NCI-H128 (cell line): ENCODE data around the gene ABCC12.
A peak's percentile ranks its signal among the peaks of the same experiment; 100 is the strongest.
"Not testable (repeated sequence)": the region's sequence is repeated elsewhere in the genome, so short reads cannot be mapped to it uniquely, and the experiment has no call there.

Source experiments
- DNase-seq: peaks from one replicate; lab custom pipeline; 2025; ENCODE audit not compliant: unreplicated experiment; lab: John Stamatoyannopoulos, UW

Gene ABCC12

GRCh38 chr16:48166617-48167016 is 10.8 kb upstream of the ABCC12 start:
- DNase-seq = not testable (repeated sequence)

GRCh38 chr16:48165961-48166578 is 10.3 kb upstream of the ABCC12 start:
- no peak for DNase-seq

GRCh38 chr16:48164907-48165715 is 9.3 kb upstream of the ABCC12 start:
- DNase-seq = no peak

- DNase-seq = no peak
Observed at GRCh38 chr16:48162839-48163410, 7.1 kb upstream of the ABCC12 start.

GRCh38 chr16:48161906-48162305 is 6.1 kb upstream of the ABCC12 start:
- no peak for DNase-seq

- no peak for DNase-seq
Observed at GRCh38 chr16:48160575-48160974, 4.8 kb upstream of the ABCC12 start.

- no peak for DNase-seq
Observed at GRCh38 chr16:48158296-48158695, 2.5 kb upstream of the ABCC12 start.

GRCh38 chr16:48157794-48158193 is 2.0 kb upstream of the ABCC12 start:
- DNase-seq = no peak

- DNase-seq = no peak
Observed at GRCh38 chr16:48157302-48157701, 1.5 kb upstream of the ABCC12 start.

GRCh38 chr16:48156790-48157209 is 1.0 kb upstream of the ABCC12 start:
- peak; percentile 10 for DNase-seq

GRCh38 chr16:48153774-48154173 is 2.0 kb downstream of the ABCC12 start:
- DNase-seq = no peak

- no peak for DNase-seq
Observed at GRCh38 chr16:48152226-48152625, 3.6 kb downstream of the ABCC12 start.

- no peak for DNase-seq
Observed at GRCh38 chr16:48150707-48151106, 5.1 kb downstream of the ABCC12 start.

GRCh38 chr16:48146710-48147109 is 9.1 kb downstream of the ABCC12 start:
- no peak for DNase-seq

- no peak for DNase-seq
Observed at GRCh38 chr16:48146131-48146530, 9.7 kb downstream of the ABCC12 start.

GRCh38 chr16:48143812-48144368 is 11.9 kb downstream of the ABCC12 start:
- DNase-seq = no peak

- DNase-seq = no peak
Observed at GRCh38 chr16:48140821-48141220, 15.0 kb downstream of the ABCC12 start.

- no peak for DNase-seq
Observed at GRCh38 chr16:48139517-48139916, 16.3 kb downstream of the ABCC12 start.

GRCh38 chr16:48138543-48138942 is 17.2 kb downstream of the ABCC12 start:
- DNase-seq = no peak

- DNase-seq = no peak
Observed at GRCh38 chr16:48137822-48138221, 18.0 kb downstream of the ABCC12 start.

- no peak for DNase-seq
Observed at GRCh38 chr16:48136547-48137360, 19.0 kb downstream of the ABCC12 start.
